ENCODE results near the gene COX5A. TPM values are rescaled to one million over a fixed set of nuclear protein-coding genes. Genes with fewer than 3 reads are reported as not detected.

Gene COX5A
- 15.7 and 23.9 TPM in 2 replicates for total RNA-seq

DNA sequence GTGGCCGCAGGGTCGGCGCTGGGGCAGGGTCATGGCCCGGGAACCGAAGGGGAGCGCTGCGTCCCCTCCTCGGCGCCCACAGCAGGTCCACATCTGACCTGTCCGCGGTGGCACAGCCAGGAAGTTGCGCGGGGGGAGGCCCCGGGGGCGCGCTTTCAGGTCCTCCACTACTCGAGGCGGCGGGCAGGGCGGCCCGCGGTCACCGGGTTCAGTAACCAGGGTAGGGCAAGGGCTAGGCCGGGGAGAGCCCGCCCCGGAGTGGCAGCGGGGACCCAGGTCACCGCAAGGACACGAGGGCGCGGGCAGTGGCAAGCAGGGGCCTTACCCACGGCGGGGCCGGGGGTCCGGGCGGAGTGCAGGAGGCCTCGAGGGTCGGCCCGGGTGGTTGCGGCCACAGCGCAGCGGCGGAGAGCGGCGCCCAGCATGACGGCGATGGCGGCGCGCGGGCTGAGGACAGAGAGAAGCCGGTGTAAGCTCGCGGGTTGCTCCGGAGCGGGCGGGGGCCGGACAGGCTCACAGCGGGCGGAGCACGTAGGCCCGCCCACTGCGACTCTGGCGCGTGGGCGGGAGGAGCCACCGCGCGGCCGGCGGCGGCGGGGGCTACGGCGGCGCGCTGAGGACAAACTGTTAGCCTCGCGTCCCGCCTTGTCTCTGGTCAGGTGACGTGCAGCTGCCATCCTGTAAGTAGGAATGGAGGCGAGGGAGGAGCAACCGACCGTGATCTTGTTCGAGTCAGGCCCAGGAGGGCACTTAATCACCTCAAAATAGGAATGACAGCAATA is at the start of gene COX5A:
TSS of gene COX5A (minus strand) at position 484 of the 782 bp plus-strand sequence. CDS start at position 425, 59 bp downstream.

DNA sequence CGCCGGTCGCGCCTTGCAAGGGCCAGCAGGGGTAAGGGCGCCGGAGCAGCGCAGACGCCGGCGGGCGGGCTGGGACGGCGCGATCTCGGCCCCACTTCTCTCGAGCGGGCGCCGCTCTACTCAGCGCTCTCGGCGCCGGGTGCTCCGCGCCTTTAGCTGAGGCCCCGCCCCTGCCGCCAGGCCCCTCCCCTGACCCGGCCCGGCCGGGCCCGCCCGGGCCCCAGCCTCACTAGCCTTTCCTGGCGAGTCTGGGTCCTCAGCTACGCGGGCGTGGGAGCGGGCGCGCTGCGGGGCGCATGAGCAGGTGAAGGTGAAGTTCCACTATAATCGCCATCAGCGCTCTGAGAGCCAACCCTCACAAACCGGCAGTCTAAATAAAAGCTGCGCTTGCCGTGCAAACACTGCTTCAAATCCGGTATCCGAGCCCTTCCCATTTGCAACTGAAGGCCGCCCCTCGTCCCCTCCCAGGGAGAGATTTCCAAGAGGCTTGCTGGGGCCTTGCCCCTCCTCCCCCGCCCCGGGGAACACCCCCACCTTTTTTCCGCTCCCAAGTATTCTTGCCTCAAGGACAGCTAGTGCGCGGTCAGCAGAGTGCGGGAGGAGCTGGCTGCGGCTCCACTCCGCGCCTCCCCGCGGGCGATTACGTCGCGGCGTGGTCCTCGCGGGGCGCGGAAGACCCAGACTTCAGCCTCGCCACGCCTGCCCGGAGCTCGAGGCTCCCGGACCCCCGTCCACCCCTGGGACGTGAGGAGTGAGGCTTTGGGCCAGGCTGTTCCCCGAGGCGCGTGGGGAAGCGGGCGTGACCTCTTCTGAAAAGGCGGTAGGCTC is 19.0 kb upstream of the COX5A start, which contains the start of gene RPP25:
TSS of gene RPP25 (minus strand) at position 125 of the 828 bp plus-strand sequence. CDS start 189 bp downstream, outside the sequence.

DNA sequence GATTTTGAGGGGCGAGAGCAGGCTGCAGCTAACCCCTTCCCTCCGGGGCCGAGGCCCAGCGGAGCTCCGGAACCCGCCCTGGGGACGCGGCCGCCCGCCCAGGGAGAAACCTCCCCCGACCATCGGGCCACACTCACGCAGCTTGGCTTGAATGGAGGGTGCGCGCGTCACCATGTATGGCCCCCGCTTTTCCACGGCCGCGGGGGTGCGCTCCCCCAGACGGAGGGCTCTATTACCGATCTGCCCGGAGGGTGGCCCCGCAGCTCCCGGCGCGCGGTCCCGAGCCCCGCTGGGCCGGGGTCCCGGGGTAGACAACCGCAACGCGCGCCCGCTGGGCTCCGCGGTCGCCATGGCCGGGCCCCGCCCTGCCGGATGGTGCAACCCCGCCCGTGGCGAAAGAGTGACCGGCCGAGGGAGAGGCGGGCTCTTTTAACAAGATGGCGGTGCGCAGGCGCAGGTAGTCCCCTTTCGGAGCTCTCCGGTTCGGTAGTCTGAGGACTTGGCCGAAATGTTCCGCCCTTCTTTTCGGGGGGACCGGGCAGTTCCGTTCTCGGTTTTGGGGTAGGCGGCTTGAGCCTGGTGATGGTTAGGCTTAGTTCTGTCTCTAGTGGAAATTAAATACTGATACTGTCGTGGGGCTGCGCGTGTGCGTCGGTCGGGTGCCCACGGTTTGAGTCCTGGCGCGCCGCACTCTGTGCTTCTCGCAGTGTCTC is 31.3 kb downstream of the COX5A start, which contains the start of gene FAM219B:
TSS of gene FAM219B (minus strand) at position 402 of the 713 bp plus-strand sequence. CDS start at position 351, 51 bp downstream.

DNA sequence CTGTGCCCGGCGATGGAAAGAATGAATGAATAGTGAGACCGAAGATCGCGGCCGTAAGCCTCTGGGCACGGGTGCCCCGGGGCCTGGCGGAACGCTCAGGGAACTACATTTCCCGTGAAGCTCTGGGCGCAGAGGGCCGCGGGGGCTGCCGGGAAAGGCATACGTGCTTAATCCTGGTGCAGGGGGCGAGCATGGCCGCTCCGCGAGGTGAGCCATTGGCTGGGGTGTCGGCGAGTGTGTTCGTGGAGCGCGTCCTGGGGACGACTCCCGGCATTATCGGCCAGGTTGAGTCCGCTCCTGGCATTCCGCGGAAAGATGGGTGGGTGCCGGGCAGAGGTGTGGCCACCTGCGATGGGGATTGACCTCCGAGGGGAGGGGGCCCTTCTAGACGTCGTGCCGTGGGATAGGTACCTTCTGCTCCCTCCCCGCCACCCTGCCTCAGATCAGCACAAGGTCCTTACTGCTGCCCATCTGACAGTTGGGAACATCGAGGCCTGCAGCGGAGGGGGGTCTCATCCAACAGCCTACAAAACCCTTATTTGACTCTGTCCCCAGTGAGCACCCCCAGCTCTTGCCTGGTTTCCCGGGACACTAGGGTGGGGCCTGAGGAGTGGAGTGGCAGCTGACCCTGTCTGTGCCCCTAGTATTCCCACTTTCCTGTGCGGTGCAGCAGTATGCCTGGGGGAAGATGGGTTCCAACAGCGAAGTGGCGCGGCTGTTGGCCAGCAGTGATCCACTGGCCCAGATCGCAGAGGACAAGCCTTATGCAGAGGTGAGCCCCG is 47.8 kb downstream of the COX5A start, which contains the start of gene MPI:
TSS of gene MPI (plus strand) at position 160 of the 782 bp plus-strand sequence. CDS start at position 192, 32 bp downstream.

DNA sequence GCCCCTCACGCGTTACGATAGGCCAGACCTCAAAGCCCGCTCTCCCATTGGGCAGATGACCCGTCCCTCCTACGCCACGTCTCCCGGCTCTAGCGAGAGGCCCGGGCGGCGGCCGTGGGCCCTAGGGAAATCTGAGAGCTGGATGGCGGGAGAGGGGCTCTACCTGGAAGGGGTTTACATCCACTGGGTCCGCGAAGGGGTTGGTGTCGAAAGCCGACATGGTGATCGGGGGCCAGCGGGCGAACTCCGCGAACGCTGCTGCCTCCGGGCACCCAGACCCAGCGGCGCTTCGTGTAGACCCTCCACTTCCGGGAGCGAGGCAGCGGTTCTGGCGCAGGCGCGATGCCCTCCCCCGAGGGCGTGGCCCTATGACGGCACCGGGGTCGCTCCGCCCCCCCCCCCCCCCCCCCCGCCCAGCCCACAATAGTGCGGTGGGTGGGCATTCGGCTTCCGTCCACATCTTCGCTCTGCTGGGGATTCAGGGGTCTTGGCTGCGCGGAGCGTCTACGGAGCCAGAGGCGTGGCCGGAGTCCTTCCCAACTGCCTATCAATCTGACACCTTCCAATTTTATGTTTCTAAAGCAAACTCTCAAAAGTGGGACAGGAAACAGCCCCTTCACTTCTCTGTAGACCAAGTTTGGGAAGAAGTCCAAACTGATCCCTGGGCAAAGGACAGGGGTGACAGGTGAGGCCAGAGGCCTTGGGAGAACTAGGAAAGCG is 64.7 kb downstream of the COX5A start, which contains the start of gene SCAMP2:
TSS of gene SCAMP2 (minus strand) at position 330 of the 720 bp plus-strand sequence. CDS start at position 220, 110 bp downstream.

Small RNA genes within 50 kb of the gene (small RNA-seq; reads per million reads assigned to genes)
- not detected for gene RF00019

Other genes starting within 250 kb of the COX5A start
- 14.9 and 69.8 TPM in 2 replicates for gene EDC3, start 242.0 kb downstream of the COX5A start, total RNA-seq
- 0.12 and 0.49 TPM in 2 replicates for gene CYP1A1, start 212.5 kb downstream of the COX5A start, total RNA-seq
- not detected in 2 replicates for gene CYP1A2, start 189.2 kb downstream of the COX5A start, total RNA-seq
- gene CSK, start 156.0 kb downstream of the COX5A start, total RNA-seq, result 26.4 and 27.9 TPM in 2 replicates
- not detected in 2 replicates for gene LMAN1L, start 125.2 kb downstream of the COX5A start, total RNA-seq
- not detected in 2 replicates for gene CPLX3, start 111.4 kb downstream of the COX5A start, total RNA-seq
- 16.6 and 21.6 TPM in 2 replicates for gene ULK3, start 94.9 kb downstream of the COX5A start, total RNA-seq
- gene SCAMP2, start 64.7 kb downstream of the COX5A start, total RNA-seq, result 26.6 and 29.9 TPM in 2 replicates
- gene MPI, start 48.0 kb downstream of the COX5A start, total RNA-seq, result 48.3 and 58.1 TPM in 2 replicates
- 53.7 and 57.8 TPM in 2 replicates for gene FAM219B, start 31.2 kb downstream of the COX5A start, total RNA-seq
- gene RPP25, start 18.7 kb upstream of the COX5A start, total RNA-seq, result 7.4 and 9.9 TPM in 2 replicates
- 1.5 and 7.7 TPM in 2 replicates for gene SCAMP5, start 57.5 kb upstream of the COX5A start, total RNA-seq
- gene PPCDC, start 85.5 kb upstream of the COX5A start, total RNA-seq, result 6.2 and 11.1 TPM in 2 replicates

Data from hair follicle dermal papilla cell (primary cell).